Fibroblast of lung (primary cell): ENCODE measurements around the gene EPAS1. TPM values are rescaled to one million over a fixed set of nuclear protein-coding genes. Genes with fewer than 3 reads are reported as not detected.

ENCODE experiments used
- DNase-seq, 2 donors: peaks; one replicate each; pipeline versions ENCODE4 v3.0.0 to v3.0.0-alpha.2; 2010; ENCODE audit warnings: low read depth in 2 of 2
- H2AFZ ChIP-seq: 2 replicates; pipeline ENCODE4 v1.5.1; 2012; ENCODE audit warnings: low read length, control low read depth, inconsistent platforms
- H3K27ac ChIP-seq: 2 replicates; pipeline ENCODE4 v1.5.1; 2011; ENCODE audit warnings: low read length, control low read depth; ENCODE audit not compliant: insufficient read depth
- H3K27me3 ChIP-seq: 2 replicates; pipeline ENCODE4 v1.5.1; 2011; ENCODE audit warnings: mild to moderate bottlenecking, low read length; ENCODE audit not compliant: control insufficient read depth, insufficient read depth
- H3K36me3 ChIP-seq: 2 replicates; pipeline ENCODE4 v1.5.1; 2011; ENCODE audit warnings: low read length; ENCODE audit not compliant: control insufficient read depth, insufficient read depth
- H3K4me1 ChIP-seq: 2 replicates; pipeline ENCODE4 v1.5.1; 2011; ENCODE audit warnings: low read length; ENCODE audit not compliant: control insufficient read depth, insufficient read depth; ENCODE audit errors: extremely low read depth
- H3K4me2 ChIP-seq: 2 replicates; pipeline ENCODE4 v1.5.1; 2011; ENCODE audit warnings: low read length, control low read depth; ENCODE audit not compliant: insufficient read depth; ENCODE audit errors: extremely low read depth
- H3K4me3 ChIP-seq, 4 experiments: fragments of 200-600 bp in 1 of 4; sonication (generic) in 1 of 4; replicated peaks in 1 of 4; 2 replicates each; pipeline ENCODE4 v1.5.1; 2011 to 2016; ENCODE audit warnings: low read length in 4 of 4, low read depth in 3 of 4, mild to moderate bottlenecking in 3 of 4, control low read depth in 2 of 4, inconsistent platforms in 1 of 4, mixed read lengths in 1 of 4; ENCODE audit not compliant: insufficient read depth in 1 of 4; ENCODE audit errors: control extremely low read depth in 1 of 4
- H3K79me2 ChIP-seq: 2 replicates; pipeline ENCODE4 v1.5.1; 2012; ENCODE audit warnings: mild to moderate bottlenecking, low read length, inconsistent platforms; ENCODE audit not compliant: control insufficient read depth, insufficient read depth
- H3K9ac ChIP-seq: 2 replicates; pipeline ENCODE4 v1.5.1; 2011; ENCODE audit warnings: mild to moderate bottlenecking, low read length, control low read depth; ENCODE audit not compliant: insufficient read depth
- H3K9me3 ChIP-seq: 2 replicates; pipeline ENCODE4 v1.5.1; 2012; ENCODE audit warnings: low read depth, low read length; ENCODE audit not compliant: control insufficient read depth, insufficient read depth
- H4K20me1 ChIP-seq: 2 replicates; pipeline ENCODE4 v1.5.1; 2011; ENCODE audit warnings: low read length; ENCODE audit not compliant: control insufficient read depth, insufficient read depth; ENCODE audit errors: extremely low read depth
- EZH2 ChIP-seq: IDR thresholded peaks from 2 replicates; pipeline ENCODE4 v1.5.1; 2012; ENCODE audit warnings: low read length, control low read depth, mild to moderate bottlenecking; ENCODE audit errors: missing control alignments
- polyA plus RNA-seq, 2 donors: library from polyadenylated mRNA; depleted of rRNA in 1 of 2; stranded (reverse) in 1 of 2; unstranded in 1 of 2; fragments of >200 nt; gene quantifications; 2 replicates each; pipeline ENCODE4 v1.2.1, GENCODE V29; 2011 to 2012; ENCODE audit warnings: missing spikeins in 1 of 2
- total RNA-seq: library from RNA; depleted of rRNA; stranded (reverse); fragments of >200 nt; gene quantifications from 2 replicates; pipeline ENCODE4 v1.2.1, GENCODE V29; 2014
- TF ChIP-seq, protein P1 (sequence below), 2 donors: IDR thresholded peaks in 1 of 2; conservative IDR thresholded peaks in 1 of 2; 1 replicate in 1 of 2; 2 replicates in 1 of 2; pipeline ENCODE4 v1.5.1; 2011 to 2012; ENCODE audit warnings: low read length in 2 of 2, control low read depth in 1 of 2, inconsistent platforms in 1 of 2, low read depth in 1 of 2, mild to moderate bottlenecking in 1 of 2

The EPAS1 gene
- total and polyA plus RNA-seq, 2 donors (not counting 1 experiment from before 2014, with no cell fraction given), result 120 to 941 TPM

DNA sequence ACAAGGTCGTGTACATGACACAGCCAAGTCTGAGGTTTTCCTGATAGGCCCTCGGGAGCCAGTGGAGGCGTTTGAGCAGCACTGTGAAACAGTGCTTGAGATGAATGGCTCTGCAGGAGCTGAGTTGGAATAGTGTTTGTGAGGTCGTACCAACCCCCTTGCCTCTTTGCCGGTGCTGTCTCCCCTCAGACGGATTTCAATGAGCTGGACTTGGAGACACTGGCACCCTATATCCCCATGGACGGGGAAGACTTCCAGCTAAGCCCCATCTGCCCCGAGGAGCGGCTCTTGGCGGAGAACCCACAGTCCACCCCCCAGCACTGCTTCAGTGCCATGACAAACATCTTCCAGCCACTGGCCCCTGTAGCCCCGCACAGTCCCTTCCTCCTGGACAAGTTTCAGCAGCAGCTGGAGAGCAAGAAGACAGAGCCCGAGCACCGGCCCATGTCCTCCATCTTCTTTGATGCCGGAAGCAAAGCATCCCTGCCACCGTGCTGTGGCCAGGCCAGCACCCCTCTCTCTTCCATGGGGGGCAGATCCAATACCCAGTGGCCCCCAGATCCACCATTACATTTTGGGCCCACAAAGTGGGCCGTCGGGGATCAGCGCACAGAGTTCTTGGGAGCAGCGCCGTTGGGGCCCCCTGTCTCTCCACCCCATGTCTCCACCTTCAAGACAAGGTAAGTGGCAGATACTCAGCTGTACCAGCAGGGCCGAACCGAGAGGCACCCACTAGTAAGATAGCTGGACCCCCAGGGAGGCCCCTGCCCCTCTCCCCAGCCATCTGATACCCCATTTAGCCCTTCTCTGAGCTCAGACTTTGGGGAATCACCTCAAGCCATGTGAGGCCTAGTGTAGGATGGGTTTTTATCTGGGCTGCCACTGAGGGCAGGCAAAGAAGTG lies 83.1 kb downstream of the EPAS1 start:
- no peaks in the 10 kb centered on the region for H3K9me3 ChIP-seq
- TF ChIP-seq, protein P1, sequence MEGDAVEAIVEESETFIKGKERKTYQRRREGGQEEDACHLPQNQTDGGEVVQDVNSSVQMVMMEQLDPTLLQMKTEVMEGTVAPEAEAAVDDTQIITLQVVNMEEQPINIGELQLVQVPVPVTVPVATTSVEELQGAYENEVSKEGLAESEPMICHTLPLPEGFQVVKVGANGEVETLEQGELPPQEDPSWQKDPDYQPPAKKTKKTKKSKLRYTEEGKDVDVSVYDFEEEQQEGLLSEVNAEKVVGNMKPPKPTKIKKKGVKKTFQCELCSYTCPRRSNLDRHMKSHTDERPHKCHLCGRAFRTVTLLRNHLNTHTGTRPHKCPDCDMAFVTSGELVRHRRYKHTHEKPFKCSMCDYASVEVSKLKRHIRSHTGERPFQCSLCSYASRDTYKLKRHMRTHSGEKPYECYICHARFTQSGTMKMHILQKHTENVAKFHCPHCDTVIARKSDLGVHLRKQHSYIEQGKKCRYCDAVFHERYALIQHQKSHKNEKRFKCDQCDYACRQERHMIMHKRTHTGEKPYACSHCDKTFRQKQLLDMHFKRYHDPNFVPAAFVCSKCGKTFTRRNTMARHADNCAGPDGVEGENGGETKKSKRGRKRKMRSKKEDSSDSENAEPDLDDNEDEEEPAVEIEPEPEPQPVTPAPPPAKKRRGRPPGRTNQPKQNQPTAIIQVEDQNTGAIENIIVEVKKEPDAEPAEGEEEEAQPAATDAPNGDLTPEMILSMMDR (conservative IDR thresholded peaks at IDR 0.05 in 1 of 2, IDR thresholded peaks at IDR 0.05 in 1 of 2; ENCODE audit: low read depth in 1 of 2, low read length in 2 of 2), result no peak
- no peak for TF ChIP-seq EZH2
- peaks cover 34% of the 10 kb centered on the region for H3K36me3 ChIP-seq
- no peak overlapping the region for H2AFZ ChIP-seq
- H3K4me3 ChIP-seq, result no peak overlapping the region
- no peak overlapping the region for H3K4me2 ChIP-seq
- H3K4me1 ChIP-seq, result peaks cover 10% of the 10 kb centered on the region
- H3K27me3 ChIP-seq, result no peaks in the 10 kb centered on the region
- no peak for DNase-seq
- H3K79me2 ChIP-seq, result no peaks in the 10 kb centered on the region
- H3K27ac ChIP-seq, result no peak overlapping the region
- H4K20me1 ChIP-seq, result no peaks in the 10 kb centered on the region
- no peak overlapping the region for H3K9ac ChIP-seq

DNA sequence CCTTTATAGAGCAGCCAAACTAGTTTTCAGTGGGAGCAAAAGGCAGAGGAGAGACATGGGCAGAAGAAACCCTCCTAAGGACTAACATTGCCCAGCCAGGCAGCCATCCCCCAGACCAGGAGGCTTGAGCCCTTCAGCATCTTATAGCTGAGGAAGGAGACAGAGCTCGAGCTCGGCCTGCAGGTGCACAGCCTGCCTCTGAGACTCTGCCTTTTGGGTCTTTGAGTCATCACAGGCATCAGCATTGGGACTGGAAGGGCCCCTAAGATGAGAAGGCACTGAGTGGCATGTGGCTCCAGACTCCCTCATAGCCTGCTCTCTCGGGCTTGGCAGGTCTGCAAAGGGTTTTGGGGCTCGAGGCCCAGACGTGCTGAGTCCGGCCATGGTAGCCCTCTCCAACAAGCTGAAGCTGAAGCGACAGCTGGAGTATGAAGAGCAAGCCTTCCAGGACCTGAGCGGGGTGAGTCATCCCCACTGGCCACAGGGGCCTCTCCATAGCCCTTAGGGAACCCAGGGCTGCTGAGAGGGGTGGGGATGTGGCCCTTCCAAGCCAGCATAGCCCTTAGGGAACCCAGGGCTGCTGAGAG lies 84.1 kb downstream of the EPAS1 start:
- no peak overlapping the region for H3K4me3 ChIP-seq
- peaks cover 16% of the 10 kb centered on the region for H3K4me1 ChIP-seq
- H3K27me3 ChIP-seq, result no peaks in the 10 kb centered on the region
- H4K20me1 ChIP-seq, result no peaks in the 10 kb centered on the region
- no peaks in the 10 kb centered on the region for H3K79me2 ChIP-seq
- no peak overlapping the region for H2AFZ ChIP-seq
- H3K27ac ChIP-seq, result no peak overlapping the region
- no peak overlapping the region for H3K9ac ChIP-seq
- H3K4me2 ChIP-seq, result no peak overlapping the region
- H3K36me3 ChIP-seq, result peaks cover 39% of the 10 kb centered on the region
- TF ChIP-seq, protein P1 (conservative IDR thresholded peaks at IDR 0.05 in 1 of 2, IDR thresholded peaks at IDR 0.05 in 1 of 2; ENCODE audit: low read depth in 1 of 2, low read length in 2 of 2), result no peak
- no peaks in the 10 kb centered on the region for H3K9me3 ChIP-seq
- peak; percentile 11 to 33 for DNase-seq

DNA sequence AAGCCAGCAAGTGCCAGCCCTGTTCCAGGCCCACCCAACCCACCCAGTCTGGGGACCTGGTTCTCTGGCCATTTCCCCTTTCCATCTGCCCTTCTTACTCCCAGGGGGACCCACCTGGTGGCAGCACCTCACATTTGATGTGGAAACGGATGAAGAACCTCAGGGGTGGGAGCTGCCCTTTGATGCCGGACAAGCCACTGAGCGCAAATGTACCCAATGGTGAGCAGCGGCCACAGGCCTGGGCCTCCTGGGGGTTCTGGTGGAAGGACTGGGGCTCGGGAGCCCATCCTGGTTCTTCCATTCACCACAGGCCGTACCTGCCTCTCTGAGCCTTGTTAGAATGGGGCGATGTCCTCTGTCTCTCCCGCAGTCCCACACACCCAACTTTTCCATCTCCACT lies 84.7 kb downstream of the EPAS1 start:
- H3K9me3 ChIP-seq, result no peaks in the 10 kb centered on the region
- no peaks in the 10 kb centered on the region for H3K27me3 ChIP-seq
- no peaks in the 10 kb centered on the region for H3K79me2 ChIP-seq
- no peak overlapping the region for H3K9ac ChIP-seq
- no peak for DNase-seq
- H3K36me3 ChIP-seq, result peaks cover 38% of the 10 kb centered on the region
- peaks cover 16% of the 10 kb centered on the region for H3K4me1 ChIP-seq
- TF ChIP-seq, protein P1 (conservative IDR thresholded peaks at IDR 0.05 in 1 of 2, IDR thresholded peaks at IDR 0.05 in 1 of 2; ENCODE audit: low read depth in 1 of 2, low read length in 2 of 2), result no peak
- TF ChIP-seq EZH2, result no peak
- no peaks in the 10 kb centered on the region for H4K20me1 ChIP-seq
- no peak overlapping the region for H2AFZ ChIP-seq
- no peak overlapping the region for H3K4me2 ChIP-seq
- no peak overlapping the region for H3K4me3 ChIP-seq
- H3K27ac ChIP-seq, result no peak overlapping the region
